Glomerular visceral epithelial cell (primary cell): ENCODE data around the gene SNX22.

Source experiments
- DNase-seq: peaks from one replicate; pipeline ENCODE4 v3.0.0-alpha.2; 2016; ENCODE audit errors: extremely low spot score

The SNX22 gene

DNA sequence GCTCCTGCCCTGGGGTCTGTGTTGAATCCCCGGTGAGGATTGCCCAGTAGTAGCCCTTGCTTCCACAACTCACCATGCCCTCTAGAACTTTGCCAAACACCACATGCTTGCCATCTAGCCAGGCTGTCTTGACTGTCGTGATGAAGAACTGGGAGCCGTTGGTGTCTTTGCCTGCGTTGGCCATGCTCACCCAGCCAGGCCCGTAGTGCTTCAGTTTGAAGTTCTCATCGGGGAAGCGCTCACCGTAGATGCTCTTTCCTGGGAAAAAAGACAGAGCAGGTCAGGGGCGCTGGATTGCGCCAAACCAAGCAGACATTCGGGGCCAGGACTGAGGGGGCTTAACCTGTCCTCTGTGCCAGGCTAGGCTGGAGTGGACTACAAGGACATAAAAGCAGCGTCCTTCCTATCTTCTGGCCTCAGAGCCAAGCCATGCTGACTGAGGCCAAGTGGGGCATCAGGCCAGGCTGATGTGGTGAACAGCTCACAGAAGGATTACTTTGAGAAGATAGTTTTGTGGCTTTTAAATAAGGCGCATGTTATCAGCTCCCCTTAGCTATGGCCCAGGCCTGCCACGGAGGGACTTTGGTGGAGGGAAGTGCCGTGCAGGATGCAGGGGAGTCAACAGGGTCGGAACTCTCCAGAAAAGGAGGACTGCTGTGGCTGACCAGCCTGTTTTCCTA is 5.3 kb downstream of the SNX22 start:
- no peak for DNase-seq

DNA sequence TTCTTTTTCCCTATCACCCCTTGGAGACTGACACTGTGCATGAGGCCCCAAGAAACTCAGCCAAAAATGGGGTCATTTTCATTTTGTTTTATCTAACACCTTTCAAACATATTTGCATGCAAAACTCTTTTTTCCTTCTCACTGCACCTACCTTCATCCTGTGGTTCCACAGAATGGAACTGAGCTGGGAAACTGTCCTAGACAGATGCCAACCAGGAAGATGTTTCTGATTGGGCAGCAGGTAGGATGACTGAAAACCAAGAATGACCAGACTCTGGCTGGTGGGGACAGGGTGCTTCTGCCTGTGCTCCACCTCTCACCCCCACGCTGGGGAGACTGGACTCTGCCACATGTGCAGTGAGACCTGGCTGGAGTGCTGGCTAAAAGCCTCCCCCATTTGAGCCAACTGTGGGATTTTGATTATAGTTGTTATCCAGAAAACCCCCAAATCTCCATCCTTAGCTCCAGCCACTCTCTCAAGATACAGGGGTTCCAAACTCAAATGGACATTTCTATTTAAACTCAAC is 6.1 kb downstream of the SNX22 start:
- no peak for DNase-seq

DNA sequence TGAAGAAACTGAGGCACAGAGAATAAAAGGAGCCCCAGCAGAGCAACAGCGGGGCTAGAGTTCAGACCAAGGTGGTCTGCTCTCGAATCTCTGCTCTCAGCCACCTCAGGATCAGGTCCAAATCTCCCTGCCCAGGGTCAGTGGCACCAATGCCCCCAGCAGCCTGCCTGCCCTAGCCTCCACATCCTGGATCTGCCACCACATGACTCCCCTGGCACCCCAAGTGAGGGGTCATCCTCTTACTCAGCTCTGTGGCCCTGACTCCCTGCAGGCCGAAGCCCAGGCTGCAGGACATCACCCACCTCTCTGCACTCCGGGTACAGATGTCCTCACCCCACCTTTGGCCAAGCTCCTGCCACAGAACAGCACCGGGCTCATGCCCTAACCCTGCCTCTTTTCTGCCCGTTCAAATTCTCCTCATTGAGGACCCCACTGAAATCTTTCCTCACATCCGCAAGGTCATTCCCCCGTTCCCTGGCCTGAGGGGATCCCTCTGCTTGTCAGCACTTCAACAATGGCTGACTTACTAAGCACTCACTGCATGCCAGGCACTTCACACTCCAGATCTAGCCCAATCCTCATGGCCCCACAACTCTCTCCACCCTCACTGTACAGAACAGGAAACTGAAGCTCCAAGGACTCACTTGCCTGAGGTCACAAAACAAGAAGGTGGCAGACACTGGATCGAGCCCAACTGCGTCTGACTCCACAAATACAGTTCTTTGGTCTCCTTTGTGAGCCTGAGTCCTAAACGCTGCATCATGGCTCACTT is 7.0 kb downstream of the SNX22 start:
- no peak for DNase-seq

DNA sequence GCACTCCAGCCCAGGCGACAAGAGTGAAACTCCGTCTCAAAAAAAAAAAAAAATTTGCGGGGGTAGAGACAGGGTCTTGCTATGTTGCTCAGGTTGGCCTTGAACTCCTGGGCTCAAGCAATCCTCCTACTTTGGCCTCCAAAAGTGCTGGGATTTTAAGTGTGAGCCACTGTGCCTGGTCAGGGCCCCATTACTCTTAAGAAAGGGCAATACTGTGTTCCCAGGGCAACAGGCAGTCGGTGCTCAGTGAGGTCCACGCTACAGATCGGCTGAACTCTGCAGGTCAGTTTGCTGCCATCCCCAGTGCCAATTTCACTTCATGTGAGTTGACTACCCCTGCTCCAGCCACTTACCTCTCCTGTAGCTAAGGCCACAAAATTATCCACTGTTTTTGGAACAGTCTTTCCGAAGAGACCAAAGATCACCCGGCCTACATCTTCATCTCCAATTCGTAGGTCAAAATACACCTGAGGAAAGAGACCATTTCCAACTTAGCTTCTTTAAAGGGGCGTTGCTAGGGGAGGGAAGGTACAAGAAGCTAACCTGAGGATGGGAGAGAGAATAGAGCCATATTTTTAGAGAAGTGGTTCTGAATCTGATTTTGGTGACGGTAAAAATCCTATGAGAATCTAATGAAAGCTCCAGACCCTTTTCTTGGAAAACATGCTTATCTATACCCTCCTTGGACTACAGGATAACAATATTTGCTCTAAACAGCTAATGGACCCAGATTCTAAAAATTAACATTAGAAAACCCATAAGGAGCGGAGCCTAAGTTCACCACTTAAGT is 10.4 kb downstream of the SNX22 start:
- no peak for DNase-seq

DNA sequence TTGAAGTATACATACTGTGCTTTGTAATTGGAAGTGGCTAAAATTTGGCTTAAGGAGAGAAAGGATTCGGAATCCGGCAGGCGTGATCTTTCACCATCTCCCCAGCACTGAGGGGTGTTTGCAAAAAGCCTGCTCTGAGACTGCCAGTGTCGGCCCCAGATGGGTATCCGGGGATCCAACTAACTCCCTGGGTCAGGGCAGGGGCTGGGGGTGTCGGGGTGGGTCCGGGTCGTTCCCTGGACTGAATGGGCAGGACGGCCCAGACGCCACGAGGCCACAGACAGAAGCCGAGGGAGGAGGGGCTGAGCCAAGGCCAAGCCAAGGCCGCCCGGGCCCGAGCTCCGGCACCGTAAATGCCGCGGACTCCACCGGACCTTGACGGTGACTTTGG is 10.9 kb downstream of the SNX22 start:
- DNase-seq, result no peak

DNA sequence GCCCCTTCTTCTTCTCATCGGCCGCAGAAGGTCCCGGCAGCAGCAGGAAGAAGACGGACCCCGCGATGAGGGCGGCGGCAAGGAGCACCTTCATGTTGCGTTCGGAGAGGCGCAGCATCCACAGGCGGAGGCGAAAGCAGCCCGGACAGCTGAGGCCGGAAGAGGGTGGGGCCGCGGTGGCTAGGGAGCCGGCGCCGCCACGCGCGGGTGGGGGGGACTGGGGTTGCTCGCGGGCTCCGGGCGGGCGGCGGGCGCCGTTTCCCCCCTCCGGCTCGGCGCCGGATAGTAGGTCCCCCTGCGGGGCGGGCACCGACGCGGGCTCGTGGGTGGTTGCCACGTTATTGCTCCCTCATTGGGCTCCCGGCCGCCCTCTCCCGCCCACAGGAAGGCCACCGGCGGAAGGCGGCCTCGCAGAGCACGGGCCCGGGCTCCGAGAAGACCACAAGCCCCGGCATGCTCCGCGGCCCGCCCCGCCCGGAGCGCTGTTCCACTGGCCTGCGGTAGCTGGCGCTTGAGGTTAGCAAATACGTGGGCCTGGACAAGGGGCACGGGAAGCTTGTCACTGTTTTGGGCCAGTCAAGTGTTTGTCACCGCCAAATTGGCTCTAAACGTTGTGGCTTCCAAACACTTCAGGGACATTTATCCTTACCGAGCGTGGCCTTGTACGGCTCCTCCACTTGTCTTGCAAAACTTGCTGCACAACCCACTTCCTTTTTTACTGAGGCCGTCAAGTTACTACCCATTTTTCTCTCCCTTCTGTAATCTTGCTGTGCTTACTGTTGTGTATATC is 11.5 kb downstream of the SNX22 start, which contains the start of gene PPIB:
Gene PPIB (minus strand): TSS at position 154 of the 790 bp plus-strand sequence. CDS start 36 bp downstream, at position 118.
- DNase-seq, result peak; percentile 99

DNA sequence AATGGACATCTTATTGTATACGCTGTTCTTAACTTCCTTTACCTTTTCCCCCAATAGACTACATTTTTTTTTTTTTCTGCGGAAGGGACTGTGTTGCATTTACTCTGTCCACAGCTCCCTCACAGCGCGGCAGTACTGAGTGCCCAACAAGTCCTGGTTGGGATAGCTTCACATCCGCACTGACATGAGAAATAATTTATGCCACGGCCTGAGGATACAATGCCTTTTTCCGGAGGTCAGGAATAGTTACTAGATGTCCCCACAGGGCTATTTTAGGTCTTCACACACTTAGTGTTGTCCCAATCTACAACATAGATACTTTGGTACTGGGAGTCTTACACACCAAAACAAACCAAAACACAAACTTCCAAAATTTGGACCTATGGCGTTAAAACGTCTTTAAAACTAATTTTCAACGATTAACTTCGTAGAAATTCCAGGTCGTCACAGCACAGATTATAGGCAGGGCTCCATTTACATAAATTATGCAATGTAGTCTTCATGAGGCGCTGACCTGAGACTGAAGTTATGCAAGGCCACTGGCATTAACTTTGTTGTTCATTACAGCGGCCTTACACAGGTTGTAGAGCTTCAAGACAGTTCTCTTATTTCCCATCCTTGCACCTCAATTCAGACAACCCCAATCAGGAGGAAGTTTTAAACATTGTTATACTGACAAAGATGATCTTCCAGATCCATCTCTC is 12.3 kb downstream of the SNX22 start:
- peak; percentile 42 for DNase-seq

DNA sequence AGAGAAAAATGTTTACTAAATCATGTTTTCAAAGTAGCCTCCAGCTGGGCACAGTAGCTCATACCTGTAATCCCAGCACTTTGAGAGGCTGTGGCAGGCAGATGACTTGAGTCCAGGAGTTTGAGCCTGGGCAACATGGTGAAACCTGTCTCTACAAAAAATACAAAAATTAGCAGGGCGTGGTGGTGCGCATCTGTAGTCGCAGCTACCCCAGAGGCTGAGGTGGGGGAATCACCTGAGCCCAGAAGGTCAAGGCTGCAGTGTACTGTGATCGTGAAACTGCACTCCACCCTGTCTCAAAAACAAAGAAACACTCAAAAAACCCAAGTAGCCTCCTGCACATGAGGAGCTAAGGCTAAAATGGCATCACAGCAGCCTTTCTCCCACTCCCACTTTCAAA is 12.9 kb downstream of the SNX22 start:
- no peak for DNase-seq

DNA sequence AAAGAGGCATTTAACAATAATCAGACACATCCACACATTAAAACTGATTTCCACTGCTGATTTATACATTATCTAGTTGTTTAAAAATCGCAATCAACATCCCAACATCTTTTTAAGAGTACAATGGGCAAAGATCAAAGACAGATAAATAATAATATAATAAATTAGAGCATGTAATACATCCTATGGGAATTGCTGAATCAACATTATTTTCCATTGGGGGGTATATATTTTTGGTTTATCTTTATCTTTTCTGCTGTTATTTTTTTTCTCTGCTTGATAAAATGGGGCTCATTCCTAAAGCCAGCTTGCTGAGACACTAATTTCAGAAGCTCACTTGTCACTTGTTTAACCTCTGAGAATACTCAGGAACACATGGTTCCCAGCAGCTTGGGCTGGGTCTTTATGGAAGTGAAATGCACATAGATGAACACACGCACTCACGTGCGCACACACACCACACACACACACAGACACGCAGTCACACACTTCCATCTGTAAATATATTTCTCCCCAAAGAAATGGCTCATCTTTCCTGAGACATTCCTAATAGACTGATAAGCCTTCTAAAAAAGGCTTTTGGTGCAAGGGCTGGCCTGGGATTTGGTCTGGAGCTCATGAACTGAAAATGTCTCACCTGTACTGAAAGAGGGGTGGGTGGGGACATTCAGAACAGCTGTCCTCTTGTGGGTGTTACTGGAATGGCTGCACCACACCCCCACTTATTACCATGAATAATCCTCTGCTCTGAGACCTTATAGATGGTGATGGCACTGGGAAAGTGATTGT is 14.8 kb downstream of the SNX22 start:
- DNase-seq, result no peak

DNA sequence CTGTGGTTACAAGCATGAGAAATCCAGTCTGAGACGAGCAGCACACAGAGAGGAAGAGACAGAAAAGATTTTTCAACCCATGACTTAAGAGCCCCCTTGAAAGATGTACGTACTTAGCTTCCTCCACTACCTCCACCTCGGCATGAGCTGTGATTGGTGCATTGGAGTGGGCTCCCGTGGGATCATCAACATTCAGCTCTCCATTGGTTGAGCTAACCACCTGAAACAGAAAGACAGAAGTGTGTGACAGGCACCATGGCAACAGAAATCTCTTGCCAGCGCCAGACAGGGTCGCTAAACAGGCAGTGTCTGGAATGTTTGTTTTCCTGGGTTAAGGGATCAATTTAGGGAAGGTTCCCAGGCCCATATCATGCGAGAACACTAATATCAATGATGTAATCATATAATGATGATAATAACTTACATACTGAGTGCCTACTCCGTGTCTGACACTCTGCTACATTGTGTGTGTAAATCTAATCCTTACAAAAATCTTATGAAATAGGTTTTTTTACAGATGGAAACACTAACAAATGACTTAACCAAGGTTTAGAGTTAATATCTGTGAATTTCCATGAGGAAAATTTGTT is 28.8 kb downstream of the SNX22 start:
- DNase-seq, result no peak

DNA sequence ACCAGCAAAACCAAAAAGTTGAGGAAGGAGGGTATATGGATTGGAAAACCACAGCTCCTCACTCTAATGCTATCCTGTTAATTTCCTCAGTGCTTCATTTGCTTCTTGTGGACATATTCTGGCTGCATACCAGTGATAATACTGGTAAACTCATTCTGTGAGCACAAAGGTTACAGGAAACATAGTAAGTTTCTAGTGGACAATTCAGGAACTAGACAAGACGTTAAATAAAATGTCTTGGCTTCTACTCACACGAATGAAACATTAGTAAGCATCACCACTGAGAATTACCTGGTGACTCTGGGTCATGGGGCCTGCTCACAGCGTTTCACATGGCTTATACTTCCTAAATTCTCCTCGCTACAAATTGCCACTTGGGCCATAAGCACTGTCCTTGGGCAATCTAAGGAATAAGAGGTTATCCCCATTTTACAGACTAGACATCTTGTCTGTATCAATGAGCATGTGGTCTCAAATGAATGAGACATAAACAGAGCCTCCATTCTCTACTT is 31.4 kb downstream of the SNX22 start:
- no peak for DNase-seq

DNA sequence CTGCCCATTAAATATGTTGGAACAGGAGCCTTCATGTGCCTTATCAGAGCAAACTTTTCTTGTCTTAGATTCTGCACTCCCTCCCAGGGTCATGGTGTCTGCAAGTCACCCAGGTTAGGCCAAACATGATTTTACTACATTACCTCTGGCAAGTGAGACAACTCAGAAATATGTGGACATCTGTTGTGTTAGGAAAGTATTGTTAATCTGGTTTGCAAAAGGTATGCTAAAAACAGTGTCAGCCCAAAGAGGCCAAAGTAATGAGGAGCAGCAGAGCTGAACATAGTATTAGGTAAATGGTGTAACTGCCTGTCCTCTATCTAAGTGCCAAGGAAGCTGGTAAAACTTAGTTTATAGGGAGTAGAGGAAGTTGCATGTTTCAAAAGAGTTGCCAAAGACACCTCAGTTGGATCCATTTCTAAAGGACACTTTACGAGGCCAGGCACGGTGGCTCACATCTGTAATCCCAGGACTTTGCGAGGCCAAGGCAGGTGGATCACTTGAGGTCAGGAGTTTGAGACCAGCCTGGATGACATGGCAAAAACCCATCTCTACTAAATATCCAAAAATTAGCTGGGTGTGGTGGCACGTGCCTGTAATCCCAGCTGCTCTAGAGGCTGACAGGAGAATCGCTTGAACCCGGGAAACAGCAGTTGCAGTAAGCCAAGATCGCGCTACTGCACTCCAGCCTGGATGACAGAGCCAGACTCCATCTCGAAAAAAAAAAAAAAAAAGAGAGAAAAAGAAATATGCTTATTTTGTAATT is 33.8 kb downstream of the SNX22 start:
- no peak for DNase-seq

DNA sequence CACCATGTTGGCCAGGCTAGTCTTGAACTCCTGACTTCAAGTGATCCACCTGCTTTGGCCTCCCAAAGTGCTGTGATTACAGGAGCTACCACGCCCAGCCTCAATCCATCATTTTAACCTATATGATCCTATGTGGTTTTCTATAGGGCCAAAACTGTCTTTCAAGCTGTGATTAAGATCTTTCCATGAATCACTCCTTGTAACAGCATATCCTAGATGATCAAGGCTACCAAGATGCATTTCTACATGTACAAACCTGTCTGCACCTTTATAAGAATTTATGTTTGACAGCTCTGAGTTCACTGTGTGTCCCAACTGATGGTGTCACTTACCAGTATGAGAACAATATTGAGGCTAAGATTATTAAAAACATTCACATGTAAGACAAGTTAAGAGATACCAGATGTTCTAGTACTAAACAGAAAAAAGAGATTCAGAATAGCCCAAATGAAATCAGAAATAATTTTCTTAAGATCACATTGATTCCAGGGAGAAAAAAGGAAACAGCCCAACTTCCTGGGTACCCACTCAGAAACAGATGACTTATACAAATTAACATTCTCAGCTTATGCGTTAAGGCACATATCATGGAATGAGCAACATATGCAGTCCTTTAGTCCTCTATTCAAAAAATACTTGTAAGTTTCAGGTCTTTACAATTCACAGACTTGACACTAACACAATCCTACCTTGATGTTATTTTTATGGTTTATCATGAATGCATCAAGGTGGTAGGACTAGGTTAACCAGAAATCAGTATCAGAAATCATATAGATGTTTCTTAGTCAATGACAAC is 36.1 kb downstream of the SNX22 start:
- DNase-seq, result no peak

DNA sequence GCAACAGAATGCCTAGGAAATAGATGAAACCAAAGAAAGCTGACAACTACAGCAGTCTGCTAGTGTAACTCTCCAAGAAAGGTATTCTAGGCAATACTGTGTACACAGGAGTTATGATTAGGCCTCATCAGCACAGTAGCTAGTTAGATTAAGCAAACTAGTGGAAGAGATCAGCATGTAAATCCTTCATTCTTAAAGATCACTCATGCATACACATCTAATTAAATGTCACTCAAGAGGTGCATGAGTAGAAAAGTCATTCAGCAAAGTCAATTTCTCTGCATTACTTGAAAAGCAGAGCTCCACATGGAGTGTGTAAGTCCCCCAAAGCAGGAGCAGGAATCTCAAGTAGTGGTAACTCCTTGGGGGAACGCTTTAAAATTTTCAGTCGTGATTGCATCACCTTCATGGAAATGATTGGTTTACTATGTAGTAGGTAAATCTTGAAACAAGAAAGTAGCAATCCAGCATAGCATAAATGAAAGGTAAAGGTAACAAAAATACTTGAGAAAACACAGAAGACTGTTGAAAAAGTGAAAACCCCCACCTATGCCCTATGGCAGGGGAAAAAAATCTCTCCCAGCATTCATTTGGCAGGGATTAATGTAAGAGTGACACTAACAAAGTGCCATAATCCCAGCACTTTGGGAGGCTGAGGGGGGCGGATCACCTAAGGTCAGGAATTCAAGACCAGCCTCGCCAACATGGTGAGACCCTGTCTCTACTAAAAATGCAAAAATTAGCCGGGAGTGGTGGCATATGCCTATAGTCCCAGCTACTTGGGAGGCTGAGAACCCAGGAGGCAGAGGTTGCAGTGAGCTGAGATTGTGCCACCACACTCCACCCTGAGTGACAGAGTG is 40.7 kb downstream of the SNX22 start:
- no peak for DNase-seq

DNA sequence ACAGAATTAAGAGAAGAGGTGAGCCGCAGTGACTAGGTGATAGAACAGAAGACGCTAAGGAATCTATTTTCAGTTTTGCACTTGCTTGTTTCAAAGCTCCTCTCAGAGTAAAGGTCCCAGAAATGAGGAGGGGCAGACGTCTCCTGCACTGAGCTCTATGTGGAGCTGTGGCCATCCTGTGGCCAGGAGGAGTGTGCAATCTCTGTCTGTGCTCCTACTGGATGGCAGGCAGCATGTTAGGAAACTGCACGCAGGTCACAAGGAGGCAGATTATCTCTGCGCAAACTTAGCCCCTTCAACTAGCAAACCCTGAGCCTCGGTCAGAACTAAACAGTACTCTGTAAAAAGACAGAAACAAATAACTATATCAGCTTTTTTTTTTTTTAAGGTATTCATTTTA is 42.4 kb downstream of the SNX22 start:
- DNase-seq, result no peak

DNA sequence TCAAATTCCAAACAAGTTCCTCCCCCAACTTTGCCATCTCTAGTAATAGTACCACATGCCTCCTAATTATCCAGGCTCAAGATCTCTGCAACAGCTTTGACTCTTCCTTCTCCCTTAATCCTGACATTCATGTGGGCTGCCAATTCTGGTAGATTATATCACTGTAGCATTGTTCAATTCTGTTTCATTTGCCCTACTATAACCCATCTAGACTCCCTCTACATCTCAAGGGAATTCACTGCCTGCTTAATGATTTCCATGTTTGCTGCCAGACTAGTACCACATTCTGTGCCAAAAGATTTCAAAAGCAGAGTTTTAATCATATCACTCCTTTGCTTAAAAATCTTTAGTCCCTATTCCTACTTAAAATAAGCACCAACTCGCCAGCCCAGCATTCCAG is 45.9 kb downstream of the SNX22 start:
- DNase-seq, result no peak

DNA sequence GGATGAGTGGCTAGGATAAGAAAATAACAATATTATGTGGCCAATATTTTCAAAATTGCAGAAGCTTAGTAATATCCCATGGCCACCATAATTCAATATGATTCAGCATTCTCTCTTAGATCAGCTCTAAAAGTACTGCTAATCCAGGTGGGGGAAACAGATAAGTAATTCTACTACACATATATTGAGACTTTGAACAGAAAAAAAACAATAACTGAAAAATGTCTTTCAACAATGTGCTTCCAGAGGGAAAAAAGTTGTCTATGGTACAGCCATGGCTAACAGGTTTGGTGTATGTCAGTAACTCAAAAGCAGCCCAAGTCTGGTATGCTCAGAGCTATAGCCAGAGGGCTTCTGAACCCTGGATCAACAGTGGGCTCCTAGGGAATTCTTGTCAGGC is 53.7 kb downstream of the SNX22 start:
- DNase-seq, result no peak
